HUDEP-2 (cell line): ENCODE measurements around the gene PADI4.

Source experiments
- DNase-seq, 76 experiments: peaks; one replicate each; lab custom pipeline; 2025; ENCODE audit not compliant: unreplicated experiment in 76 of 76; lab: John Stamatoyannopoulos, UW

Gene PADI4

DNA sequence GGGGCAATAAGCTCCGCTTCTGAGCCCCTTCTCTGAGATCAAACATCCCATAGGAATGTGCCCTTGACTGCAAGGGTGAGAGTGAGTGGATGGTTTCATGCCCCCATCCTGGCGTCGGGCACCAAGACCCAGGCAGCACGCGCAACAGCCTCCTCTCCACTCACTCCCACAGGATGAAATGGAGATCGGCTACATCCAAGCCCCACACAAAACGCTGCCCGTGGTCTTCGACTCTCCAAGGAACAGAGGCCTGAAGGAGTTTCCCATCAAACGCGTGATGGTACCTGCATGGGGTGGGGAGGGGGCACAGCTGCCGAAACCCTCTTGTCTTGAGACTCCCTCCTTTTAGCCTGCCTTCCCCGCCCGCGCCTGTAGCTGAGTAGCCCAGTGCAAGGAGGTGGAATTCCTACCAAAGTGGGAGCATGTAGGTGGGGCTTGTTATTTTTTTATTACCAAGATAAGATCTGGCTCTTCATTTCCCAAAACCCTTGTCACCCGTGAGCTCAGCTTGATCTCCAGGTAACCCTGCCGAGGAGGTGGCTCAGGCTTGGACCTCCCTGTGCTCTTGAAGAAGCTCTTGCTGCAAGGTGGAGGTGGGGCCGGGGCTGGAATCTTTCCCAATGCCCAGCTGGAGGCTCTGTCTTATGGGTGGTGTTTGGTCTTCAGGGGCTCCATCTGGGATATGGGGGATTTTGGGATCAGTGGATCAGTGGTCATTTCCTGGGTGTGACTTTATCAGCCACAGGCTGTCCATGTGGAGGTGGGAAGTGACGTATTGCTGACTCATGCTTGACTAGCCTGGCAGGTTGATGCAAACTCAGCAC is 40.0 kb downstream of the PADI4 start:
- DNase-seq, result no peak

DNA sequence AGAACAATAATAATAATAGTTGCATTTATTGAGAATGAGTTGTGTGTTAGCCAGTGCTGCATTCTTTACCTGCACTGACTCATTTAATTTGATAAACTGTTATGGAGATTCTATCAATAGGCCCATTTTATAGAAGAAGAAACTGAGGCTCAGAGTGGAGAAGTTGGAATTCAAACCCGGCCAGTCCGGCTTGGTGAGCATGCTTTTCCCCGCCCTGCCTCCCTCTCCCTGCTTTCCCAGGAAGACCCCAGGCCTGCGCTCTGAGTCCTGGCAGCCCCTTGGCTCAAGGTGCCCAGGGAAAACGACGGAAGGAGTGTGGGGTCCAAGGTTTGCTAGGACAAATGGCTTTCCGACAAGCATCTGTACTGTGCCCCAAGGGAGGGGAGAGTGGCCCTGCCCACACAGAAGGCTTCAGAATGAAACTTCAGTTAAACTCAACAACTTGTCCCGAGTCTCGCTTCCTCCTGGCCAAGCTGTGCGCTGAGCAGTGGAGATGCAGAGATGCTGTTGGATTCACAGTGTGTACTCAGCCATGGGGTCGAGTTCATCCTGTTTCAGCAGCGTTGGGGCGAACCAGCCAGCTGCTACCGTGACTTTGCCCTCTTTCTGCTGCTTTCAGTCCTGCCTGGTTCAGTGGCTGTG is 40.7 kb downstream of the PADI4 start:
- no peak for DNase-seq

DNA sequence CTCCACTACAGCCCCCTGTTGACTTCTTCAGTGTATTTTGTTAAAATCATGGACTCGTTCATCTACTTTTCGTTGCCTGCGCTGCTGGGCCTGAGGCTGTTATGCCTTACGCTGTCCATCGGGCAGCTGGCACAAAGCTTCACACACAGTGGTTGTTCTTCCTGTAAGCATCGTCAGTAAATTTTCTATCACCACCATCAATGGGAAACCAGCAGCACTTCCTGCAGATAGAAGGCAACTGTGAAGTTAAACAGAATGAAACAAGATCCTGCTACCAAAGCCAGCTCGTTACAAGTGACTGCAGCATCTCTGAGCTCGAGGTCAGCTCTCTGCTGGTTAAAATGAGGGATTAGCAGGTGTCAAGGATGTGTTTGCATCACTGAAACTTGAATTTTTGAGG is 42.1 kb downstream of the PADI4 start:
- DNase-seq, result no peak

DNA sequence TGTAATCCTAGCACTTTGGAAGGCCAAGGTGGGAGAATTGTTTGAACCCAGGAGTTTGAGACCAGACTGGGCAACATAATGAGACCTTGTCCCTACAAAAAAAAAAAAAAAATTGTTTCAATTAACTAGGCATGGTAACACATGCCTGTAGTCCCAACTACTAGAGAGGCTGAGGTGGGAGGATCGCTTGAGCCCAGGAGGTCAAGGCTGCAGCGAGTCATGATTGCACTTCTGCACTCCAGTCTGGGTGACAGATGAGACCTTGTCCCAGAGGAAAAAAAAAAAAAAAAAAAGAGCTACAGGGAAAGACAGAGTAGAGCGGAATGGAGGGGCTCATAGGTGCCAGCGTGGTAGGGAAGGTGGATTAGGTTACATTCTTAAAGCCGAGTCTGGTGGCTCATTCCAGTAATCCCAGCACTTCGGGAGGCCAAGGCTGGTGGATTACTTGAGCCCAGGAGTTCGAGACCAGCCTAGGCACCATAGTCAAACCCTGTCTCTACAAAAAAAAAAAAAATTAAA is 43.0 kb downstream of the PADI4 start:
- no peak for DNase-seq

DNA sequence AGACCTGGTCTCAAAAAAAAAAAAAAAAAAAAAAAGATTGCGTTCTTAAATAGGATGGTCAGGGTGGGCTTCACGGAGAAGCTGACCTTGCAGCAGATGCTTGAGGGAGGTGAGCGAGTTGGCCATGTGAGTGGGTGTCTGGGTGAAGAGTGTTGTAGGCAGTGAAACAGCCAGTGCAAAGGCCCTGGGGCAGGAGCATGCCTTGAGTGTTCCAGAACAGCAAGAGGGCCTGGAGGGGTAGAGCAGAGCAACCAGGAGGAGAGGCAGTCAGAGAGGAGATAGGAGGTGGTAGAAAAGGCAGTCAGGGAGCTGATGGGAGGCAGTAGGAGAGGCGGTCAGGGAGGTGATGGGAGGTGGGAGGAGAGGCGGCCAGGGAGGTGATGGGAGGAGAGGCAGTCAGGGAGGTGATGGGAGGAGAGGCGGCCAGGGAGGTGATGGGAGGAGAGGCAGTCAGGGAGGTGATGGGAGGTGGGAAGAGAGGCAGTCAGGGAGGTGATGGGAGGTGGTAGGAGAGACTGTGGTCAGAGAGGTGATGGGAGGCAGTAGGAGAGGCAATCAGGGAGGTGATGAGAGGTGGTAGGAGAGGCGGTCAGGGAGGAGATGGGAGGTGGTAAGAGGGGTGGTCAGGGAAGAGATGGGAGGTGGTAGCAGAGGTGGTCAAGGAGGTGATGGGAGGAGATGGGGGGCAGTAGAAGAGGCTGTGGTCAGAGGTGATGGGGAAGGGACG is 43.8 kb downstream of the PADI4 start:
- DNase-seq, result no peak

DNA sequence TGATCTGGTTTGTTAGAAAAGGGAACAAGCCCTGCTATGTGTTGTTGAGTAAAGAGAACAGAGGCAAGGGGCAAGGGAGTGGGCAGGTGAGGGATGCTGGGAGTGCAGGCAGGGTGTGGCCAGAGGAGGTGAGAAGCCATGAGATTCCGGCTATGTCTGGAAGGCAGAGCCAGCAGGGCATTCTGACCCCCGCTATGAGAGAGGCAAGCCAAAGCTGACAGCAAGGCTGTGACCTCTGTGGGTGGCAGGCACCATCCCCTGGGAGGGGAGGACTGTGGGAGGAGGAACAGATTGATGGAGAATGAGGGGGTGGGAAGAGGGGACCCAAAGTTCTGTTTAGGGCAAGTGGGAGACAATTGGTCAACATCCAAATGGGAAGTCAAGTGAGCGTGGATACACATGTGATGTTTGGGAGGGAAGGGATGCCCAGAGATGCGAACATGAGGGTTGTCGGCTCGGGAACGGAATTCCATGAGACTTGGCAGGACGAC is 44.5 kb downstream of the PADI4 start:
- DNase-seq, result no peak

DNA sequence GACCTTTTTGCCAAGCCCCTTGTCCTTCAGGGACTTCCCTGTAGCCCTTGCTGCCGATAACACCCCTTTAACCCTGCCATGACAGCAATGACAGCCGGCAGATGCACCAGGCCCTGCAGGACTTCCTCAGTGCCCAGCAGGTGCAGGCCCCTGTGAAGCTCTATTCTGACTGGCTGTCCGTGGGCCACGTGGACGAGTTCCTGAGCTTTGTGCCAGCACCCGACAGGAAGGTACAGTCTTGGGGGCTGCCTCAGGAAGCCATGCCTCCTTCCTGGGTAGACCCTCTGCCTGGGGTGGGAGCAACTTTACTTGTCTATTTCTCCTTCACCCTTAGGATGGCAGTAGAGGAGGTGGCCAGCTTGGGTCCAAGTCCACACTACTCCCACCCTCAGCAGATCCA is 47.9 kb downstream of the PADI4 start:
- DNase-seq, result no peak

DNA sequence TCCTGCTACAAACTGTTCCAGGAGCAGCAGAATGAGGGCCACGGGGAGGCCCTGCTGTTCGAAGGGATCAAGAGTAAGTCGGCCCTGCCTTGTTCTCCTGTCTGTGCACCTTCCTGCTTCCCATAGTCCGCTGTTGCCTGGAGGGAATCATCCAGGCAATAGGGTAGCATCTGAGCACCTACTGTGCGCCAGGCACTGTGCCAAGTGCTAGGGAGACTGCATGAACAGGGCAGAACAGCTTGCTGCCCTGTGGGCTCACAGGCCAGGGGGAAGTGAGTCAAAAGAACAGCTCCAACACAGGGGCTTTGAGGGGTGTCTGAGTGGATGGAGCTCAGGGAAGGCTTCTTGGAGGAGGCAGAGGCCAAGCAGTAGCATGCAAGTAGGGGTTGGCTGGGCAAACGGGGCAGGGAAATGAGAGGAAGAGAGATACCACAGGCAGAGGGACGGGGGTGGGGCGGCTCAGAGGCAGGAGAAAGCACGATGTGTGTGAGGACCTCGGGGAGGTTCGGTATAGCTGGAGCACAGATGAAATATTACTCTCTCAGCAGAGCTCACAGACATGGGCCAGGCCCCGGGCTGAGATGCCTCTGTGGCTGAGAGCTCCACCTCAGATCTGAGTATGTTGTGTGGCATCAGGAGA is 48.5 kb downstream of the PADI4 start:
- DNase-seq, result no peak

DNA sequence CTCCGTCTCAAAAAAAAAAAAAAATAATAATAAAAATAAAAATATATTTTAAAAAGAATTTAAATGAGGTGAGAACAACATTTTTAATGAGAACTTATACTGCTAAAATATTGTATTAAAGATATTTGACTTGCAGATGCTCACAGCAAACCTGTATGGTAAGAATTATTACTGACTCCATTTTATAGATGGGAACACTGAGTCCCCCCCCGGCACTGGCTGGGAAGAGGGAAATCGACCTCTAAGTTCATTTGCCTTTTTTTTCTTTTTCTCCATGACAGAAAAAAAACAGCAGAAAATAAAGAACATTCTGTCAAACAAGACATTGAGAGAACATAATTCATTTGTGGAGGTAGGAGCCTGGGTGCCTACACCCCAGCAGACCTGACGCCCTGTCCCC is 50.6 kb downstream of the PADI4 start:
- no peak for DNase-seq

DNA sequence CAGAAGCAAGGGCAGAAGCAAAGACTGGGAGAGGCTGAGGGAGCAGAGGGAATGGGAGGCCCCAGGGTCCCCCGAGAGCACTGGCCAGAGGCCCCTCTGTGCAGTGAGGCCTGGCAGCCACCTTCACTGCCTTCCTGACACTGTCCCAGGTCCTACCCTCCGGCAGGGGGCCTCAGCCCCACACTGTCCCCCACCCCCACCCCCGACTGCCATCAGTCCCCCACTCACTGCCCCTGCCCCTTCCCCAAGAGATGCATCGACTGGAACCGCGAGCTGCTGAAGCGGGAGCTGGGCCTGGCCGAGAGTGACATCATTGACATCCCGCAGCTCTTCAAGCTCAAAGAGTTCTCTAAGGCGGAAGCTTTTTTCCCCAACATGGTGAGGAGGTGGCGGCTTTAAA is 51.0 kb downstream of the PADI4 start:
- DNase-seq, result no peak

DNA sequence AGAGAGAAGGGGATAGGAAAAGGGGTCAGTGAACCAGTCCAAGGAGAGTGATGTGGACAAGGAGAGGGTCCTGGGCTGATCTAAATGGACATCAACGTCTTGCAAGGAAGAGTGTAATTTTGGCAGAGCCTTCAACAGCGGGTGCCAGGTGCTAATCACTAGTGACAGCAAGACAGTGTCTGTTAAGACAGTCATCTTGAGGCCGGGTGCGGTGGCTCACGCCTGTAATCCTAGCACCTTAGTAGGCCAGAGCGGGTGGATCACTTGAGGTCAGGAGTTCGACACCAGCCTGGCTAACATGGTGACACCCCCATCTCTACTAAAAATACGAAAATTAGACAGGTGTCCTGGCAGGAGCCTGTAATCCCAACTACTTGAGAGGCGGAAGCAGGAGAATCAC is 51.8 kb downstream of the PADI4 start:
- DNase-seq, result peak in 6 of 76 experiments; percentile 9 to 49 (median 32)

DNA sequence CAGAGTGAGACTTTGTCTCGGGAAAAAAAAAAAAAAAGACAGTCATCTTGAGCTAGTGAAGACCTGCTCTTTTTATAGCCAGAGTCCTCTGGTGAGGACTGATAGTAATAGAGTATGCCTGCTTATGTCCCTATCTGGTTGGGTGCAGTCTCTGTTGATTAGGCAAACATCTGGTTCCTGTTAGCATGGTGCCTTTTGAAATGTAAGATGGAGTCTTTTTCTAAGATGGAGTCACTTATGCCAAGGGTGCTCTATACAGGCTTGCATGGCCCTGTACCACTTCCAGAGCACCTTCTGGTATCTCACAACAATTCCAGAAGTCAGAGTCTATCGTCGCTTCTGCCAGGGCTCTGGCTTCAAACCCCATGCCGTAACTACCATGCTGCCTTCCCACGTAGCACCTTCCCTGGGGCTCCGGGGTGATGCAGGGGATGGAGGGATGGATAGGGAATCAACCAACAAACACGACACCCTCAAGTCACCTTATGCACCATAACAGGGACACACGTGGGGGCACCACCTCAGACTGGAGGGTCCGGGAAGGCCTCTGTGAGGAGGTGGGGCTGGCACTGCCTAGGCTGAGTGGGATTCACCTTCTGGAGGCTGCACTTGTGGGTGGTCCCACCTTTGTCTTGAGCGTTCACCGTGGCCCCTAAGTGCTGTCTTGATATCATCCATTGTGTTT is 52.4 kb downstream of the PADI4 start:
- DNase-seq, result peak in 12 of 76 experiments; percentile 4 to 51 (median 22)

DNA sequence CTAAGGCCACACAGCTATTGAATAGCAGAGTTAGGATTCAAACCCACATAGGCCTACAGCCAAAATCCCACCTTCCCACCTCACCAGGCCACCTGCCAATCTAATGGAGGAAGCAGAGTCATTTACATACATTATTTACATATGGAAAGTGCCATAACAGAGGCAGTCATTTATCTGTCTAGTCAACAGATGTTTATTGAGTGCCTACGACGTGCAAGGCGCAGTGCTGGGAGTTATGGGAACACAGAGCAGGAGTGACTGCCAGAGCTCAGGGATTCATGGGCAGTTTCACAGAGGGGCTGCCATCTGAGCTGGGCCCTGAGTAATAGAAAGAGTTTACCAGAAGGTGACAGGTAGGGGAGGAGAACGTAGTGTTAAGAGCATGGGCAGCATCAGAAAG is 53.7 kb downstream of the PADI4 start:
- DNase-seq, result no peak

DNA sequence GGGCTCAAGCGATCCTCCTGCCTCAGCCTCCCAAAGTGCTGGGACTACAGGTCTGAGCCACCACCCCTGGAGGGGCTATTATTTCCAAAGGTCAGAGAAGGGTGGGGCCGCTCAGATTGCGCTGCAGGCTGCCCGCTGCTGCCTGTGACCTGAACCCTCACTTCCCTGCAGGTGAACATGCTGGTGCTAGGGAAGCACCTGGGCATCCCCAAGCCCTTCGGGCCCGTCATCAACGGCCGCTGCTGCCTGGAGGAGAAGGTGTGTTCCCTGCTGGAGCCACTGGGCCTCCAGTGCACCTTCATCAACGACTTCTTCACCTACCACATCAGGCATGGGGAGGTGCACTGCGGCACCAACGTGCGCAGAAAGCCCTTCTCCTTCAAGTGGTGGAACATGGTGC is 55.4 kb downstream of the PADI4 start:
- DNase-seq, result no peak

DNA sequence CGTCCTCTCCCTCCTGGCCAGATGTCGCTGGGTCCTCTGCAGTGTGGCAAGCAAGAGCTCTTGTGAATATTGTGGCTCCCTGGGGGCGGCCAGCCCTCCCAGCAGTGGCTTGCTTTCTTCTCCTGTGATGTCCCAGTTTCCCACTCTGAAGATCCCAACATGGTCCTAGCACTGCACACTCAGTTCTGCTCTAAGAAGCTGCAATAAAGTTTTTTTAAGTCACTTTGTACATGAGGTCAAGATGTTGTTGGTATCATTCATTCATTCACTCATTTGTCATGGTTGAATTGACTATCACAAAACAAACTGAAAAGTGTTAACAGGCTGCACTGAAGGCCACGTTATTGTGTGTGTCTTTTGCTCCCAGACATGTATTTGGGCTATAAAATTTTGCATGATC is 55.8 kb downstream of the PADI4 start:
- no peak for DNase-seq

DNA sequence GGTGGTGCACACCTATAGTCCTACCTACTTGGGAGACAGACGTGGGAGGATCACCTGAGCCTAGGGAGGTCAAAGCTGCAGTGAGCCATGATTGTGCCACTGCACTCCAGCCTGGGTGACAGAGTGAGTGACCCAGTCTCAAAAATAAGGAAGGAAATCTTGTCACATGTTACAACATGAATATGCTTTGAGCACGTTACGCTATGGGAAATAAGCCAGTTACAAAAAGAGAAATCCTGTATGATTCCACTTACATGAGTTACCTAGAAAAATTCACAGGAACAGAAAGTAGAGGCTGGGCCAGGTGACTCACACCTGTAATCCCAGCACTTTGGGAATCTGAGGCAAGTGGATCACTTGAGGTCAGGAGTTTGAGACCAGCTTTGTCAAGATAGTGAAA is 57.3 kb downstream of the PADI4 start:
- DNase-seq, result no peak

DNA sequence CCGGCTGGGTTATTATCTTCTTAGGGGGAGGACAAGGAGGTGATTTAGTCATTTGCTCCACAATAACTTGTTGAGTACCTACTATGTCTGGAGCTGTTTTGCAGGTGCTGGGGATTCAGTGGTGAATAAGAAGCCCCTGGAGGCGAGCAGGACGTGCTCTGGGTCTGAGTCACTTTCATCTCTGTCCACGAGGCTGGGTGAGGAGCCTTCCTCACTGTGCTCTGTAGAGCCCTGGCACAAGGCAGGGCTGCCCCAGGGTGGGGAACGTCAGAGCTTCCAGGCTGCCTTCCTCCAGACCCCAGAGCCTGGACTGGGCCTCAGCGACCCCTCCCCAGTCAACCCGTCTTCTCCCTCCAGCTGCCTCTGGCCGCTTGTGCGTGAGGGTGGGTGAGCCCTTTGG is 61.5 kb downstream of the PADI4 start:
- no peak for DNase-seq

DNA sequence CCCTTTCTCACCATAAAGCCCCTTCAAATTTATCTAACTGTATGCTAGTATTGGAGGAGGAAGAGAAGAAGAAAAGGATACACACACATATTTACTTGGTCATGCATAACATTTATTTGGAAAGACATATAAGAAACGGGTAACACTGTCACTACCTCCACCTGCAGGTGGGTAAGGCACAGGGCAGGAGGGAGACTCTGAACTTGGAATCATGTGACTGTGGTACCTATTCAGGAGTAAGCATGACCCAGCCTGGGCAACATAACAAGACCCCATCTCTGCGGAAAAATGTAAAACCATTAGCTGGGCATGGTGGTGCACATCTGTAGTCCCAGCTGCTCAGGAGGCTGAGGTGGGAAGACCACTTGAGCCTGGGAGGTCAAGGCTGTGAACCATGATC is 62.6 kb downstream of the PADI4 start:
- no peak for DNase-seq

DNA sequence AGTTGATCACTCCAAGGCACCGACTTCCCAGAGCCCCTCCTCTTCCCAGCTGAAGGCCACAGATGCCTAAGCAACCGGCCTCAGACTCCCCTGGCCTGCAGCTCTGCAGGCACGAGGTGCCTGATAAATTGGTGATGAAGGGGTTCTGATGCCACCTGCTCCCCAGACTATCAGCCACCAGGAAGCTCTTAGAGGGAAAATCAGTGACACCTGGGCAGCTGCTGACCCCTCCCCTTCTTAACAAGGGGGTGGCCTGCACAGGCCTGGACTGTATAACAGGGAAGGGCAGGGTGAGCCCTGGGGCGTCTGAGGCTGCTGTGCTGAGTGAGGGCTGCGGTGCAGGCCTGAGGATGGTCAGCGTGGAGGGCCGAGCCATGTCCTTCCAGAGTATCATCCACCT is 63.9 kb downstream of the PADI4 start, which contains the start of gene PADI6:
Gene PADI6, plus strand, starts transcription at position 301 of the 400 bp plus-strand sequence. Its CDS starts 50 bp downstream, at position 351.
- DNase-seq, result no peak

DNA sequence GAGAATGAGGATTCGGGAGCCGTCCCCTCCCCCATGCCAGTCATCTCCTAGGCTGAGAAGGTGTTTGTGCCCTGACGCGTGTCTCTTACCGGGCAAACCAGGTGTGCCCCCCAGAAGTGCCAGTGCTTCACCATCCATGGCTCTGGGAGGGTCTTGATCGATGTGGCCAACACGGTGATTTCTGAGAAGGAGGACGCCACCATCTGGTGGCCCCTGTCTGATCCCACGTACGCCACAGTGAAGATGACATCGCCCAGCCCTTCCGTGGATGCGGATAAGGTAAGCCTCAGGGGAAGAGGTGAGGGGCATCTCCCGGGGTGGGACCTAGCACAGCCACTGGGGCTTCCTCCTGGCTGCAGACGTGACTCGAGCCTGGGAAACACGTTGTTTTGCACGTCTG is 65.0 kb downstream of the PADI4 start:
- DNase-seq, result no peak
